Measurements from ENCODE around the gene SPOPL. TPM values are rescaled to one million over a fixed set of nuclear protein-coding genes. Genes with fewer than 3 reads are reported as not detected.

The SPOPL gene
- total RNA-seq, 1 experiment from 2014 or later = 40.8 TPM

DNA sequence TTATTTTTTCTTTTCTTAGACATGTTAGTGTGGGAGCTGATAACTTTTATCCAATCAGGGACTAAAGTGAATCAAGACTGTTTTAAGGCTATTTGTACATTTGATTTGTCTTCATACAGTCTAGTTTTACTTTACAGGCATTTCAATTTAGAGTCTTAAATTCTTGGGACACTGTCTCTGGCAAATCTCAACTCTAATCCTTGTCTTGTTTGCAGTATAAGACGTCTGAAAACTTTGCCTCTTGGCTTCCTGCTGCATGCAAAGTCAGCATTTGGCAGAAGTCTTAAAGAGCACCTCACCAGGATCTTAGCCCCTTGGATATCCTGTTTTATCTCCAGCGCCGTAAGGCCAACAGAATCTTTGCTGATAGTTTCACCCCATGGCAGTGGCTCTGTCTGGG lies 30.3 kb downstream of the SPOPL start:
- no peaks in the 10 kb centered on the region for H3K9me3 Mint-ChIP-seq (ENCODE audit: low read depth, unreplicated experiment)
- H3K27me3 Mint-ChIP-seq (ENCODE audit: unreplicated experiment) = no peaks in the 10 kb centered on the region
- BruUV-seq (replicated peaks) = no TSS peak
- peaks cover 44% of the 10 kb centered on the region for H3K4me1 Mint-ChIP-seq (ENCODE audit: low read depth, unreplicated experiment)
- no peak overlapping the region for H3K4me3 Mint-ChIP-seq (ENCODE audit: low read depth, unreplicated experiment)
- CTCF ChIA-PET = no interaction called here
- H3K27ac Mint-ChIP-seq (ENCODE audit: unreplicated experiment) = no peak overlapping the region
- no peak for TF ChIP-seq CTCF (IDR thresholded peaks at IDR 0.05; ENCODE audit: unreplicated experiment)
- DNase-seq = no peak
- intact Hi-C loops (cut with micrococcal nuclease; ENCODE audit: unreplicated experiment) = no loop called here
- H3K36me3 Mint-ChIP-seq (ENCODE audit: insufficient read depth, unreplicated experiment) = no peaks in the 10 kb centered on the region

- no peak for DNase-seq
- Mint-ChIP-seq H3K4me3 (ENCODE audit: low read depth, unreplicated experiment) (no peak overlapping the region), H3K4me1 (ENCODE audit: low read depth, unreplicated experiment) (peaks cover 34% of the 10 kb centered on the region), H3K9me3 (ENCODE audit: low read depth, unreplicated experiment) (peaks cover 5% of the 10 kb centered on the region), H3K27me3 (ENCODE audit: unreplicated experiment) (no peaks in the 10 kb centered on the region), H3K27ac (ENCODE audit: unreplicated experiment) (no peak overlapping the region), H3K36me3 (ENCODE audit: insufficient read depth, unreplicated experiment) (no peaks in the 10 kb centered on the region)
- intact Hi-C loops (cut with micrococcal nuclease; ENCODE audit: unreplicated experiment) = no loop called here
- TF ChIP-seq CTCF (IDR thresholded peaks at IDR 0.05; ENCODE audit: unreplicated experiment) = no peak
- CTCF ChIA-PET = no interaction called here
- BruUV-seq (replicated peaks) = no TSS peak
Measured at GRCh38 chr2:138534791-138535190, 33.2 kb downstream of the SPOPL start.

GRCh38 chr2:138536302-138536701 lies 34.7 kb downstream of the SPOPL start:
- no peak for DNase-seq
- no TSS peak for BruUV-seq (replicated peaks)
- Mint-ChIP-seq H3K4me3 (ENCODE audit: low read depth, unreplicated experiment) (no peak overlapping the region), H3K4me1 (ENCODE audit: low read depth, unreplicated experiment) (peaks cover 20% of the 10 kb centered on the region), H3K9me3 (ENCODE audit: low read depth, unreplicated experiment) (peaks cover 5% of the 10 kb centered on the region), H3K27ac (ENCODE audit: unreplicated experiment) (no peak overlapping the region), H3K36me3 (ENCODE audit: insufficient read depth, unreplicated experiment) (no peaks in the 10 kb centered on the region), H3K27me3 (ENCODE audit: unreplicated experiment) (no peaks in the 10 kb centered on the region)
- no peak for TF ChIP-seq CTCF (IDR thresholded peaks at IDR 0.05; ENCODE audit: unreplicated experiment)
- CTCF ChIA-PET = no interaction called here
- intact Hi-C loops (cut with micrococcal nuclease; ENCODE audit: unreplicated experiment) = no loop called here

- Mint-ChIP-seq H3K4me3 (ENCODE audit: low read depth, unreplicated experiment) (peak overlapping the region; percentile 17), H3K9me3 (ENCODE audit: low read depth, unreplicated experiment) (peaks cover 6% of the 10 kb centered on the region), H3K36me3 (ENCODE audit: insufficient read depth, unreplicated experiment) (no peaks in the 10 kb centered on the region), H3K27ac (ENCODE audit: unreplicated experiment) (peak overlapping the region; percentile 44), H3K27me3 (ENCODE audit: unreplicated experiment) (no peaks in the 10 kb centered on the region), H3K4me1 (ENCODE audit: low read depth, unreplicated experiment) (peaks cover 20% of the 10 kb centered on the region)
- DNase-seq = no peak
- BruUV-seq (replicated peaks) = no TSS peak
- CTCF ChIA-PET = no interaction called here
- intact Hi-C loops (cut with micrococcal nuclease; ENCODE audit: unreplicated experiment) = no loop called here
- no peak for TF ChIP-seq CTCF (IDR thresholded peaks at IDR 0.05; ENCODE audit: unreplicated experiment)
Measured at GRCh38 chr2:138536740-138537139, 35.2 kb downstream of the SPOPL start.

Measured in Calu3 (cell line).